K562 (cell line): ENCODE results near the gene TMEM187. TPM values are rescaled to one million over a fixed set of nuclear protein-coding genes. Genes with fewer than 3 reads are reported as not detected.
A peak's percentile ranks its signal among the peaks of the same experiment; 100 is the strongest.

ENCODE experiments used
- ATAC-seq: fragments of 200-7000 bp; cut with Tn5 transposase; 3 replicates; pipeline ENCODE4 v1.9.1; 2020; ENCODE audit warnings: moderate library complexity
- BruUV-seq: library from RNA; stranded (reverse); fragments of 400-500 nt; replicated peaks from 2 replicates; lab custom pipeline; 2021; lab: Mats Ljungman, UMichigan
- CTCF ChIA-PET: fragments of 300-600 bp; formaldehyde crosslinking; extraction: SDS; loops from one replicate; lab custom pipeline; 2021; ENCODE audit warnings: low intra/inter-chr PET ratio; lab: Yijun Ruan, JAX
- POLR2A ChIA-PET: fragments of 300-600, 350-650 bp; sonication (Branson Sonifier 250); formaldehyde crosslinking; extraction: SDS; loops from one replicate; lab custom pipeline; 2021; ENCODE audit warnings: antibody characterized with exemption, inconsistent platforms; lab: Yijun Ruan, JAX
- DNase-seq, 4 experiments: peaks; one replicate each; pipeline versions ENCODE4 v3.0.0 to v3.0.0-alpha.2; 2011 to 2018; ENCODE audit warnings: low spot score in 3 of 4, mixed read lengths in 3 of 4; ENCODE audit errors: extremely low read depth in 1 of 4
- FAIRE-seq: peaks from 2 replicates; lab custom pipeline; 2011; peaks lifted over from hg19 to GRCh38; lab: Jason Lieb, UNC
- H2AFZ ChIP-seq: 2 replicates; pipeline ENCODE4 v1.6.0; 2011; ENCODE audit warnings: low read depth, low read length, control low read depth, inconsistent platforms
- H3K27ac ChIP-seq: fragments of 200-600 bp; 3 replicates; pipeline ENCODE4 v1.8.0; 2011; ENCODE audit warnings: low read depth, mild to moderate bottlenecking, control low read depth, inconsistent platforms, low read length, moderate library complexity, mixed read lengths; ENCODE audit errors: extremely low read depth
- H3K27me3 ChIP-seq, 2 experiments: fragments of 300-600 bp in 1 of 2; 2 replicates in 1 of 2; 3 replicates in 1 of 2; pipeline versions ENCODE4 v1.6.0 to v1.8.0; 2011; ENCODE audit warnings: inconsistent platforms in 2 of 2, low read length in 2 of 2, mild to moderate bottlenecking in 1 of 2, mixed read lengths in 1 of 2, moderate library complexity in 1 of 2; ENCODE audit not compliant: control insufficient read depth in 2 of 2, insufficient read depth in 2 of 2
- H3K36me3 ChIP-seq: fragments of 300-600 bp; 3 replicates; pipeline ENCODE4 v1.8.0; 2011; ENCODE audit warnings: mild to moderate bottlenecking, low read length, inconsistent platforms; ENCODE audit not compliant: control insufficient read depth, insufficient read depth
- H3K4me1 ChIP-seq, 2 experiments: fragments of 200-600 bp in 1 of 2; replicated peaks in 1 of 2; 2 replicates in 1 of 2; 3 replicates in 1 of 2; pipeline versions ENCODE4 v1.5.1 to v1.8.0; 2011; ENCODE audit warnings: inconsistent platforms in 2 of 2, low read length in 2 of 2, mild to moderate bottlenecking in 1 of 2, mixed read lengths in 1 of 2, moderate library complexity in 1 of 2; ENCODE audit not compliant: control insufficient read depth in 2 of 2, insufficient read depth in 2 of 2
- H3K4me2 ChIP-seq: 2 replicates; pipeline ENCODE4 v1.6.1; 2011; ENCODE audit warnings: low read length, control low read depth, inconsistent platforms, mixed read lengths; ENCODE audit not compliant: insufficient read depth
- H3K4me3 ChIP-seq: fragments of 200-600 bp; sonication (generic), shearing (Covaris generic); 2 replicates; pipeline ENCODE4 v1.5.1; 2016; ENCODE audit warnings: control low read depth, inconsistent platforms
- H3K79me2 ChIP-seq: fragments of 200-600 bp; 3 replicates; pipeline ENCODE4 v1.8.0; 2011; ENCODE audit warnings: low read length, inconsistent platforms; ENCODE audit not compliant: control insufficient read depth, insufficient read depth
- H3K9ac ChIP-seq, 2 experiments: 2 replicates each; pipeline versions ENCODE4 v1.6.0 to v1.6.1; 2011; ENCODE audit warnings: low read depth in 2 of 2, low read length in 2 of 2, control low read depth in 1 of 2, inconsistent platforms in 1 of 2, mild to moderate bottlenecking in 1 of 2, mixed read lengths in 1 of 2; ENCODE audit not compliant: insufficient read depth in 1 of 2
- H3K9me1 ChIP-seq: one replicate; pipeline ENCODE4 v1.6.0; 2011; ENCODE audit warnings: inconsistent platforms, mild to moderate bottlenecking, low read length, moderate library complexity; ENCODE audit not compliant: control insufficient read depth, insufficient read depth
- H3K9me3 ChIP-seq: replicated peaks from 2 replicates; pipeline ENCODE4 v1.5.1; 2011; ENCODE audit warnings: low read depth, low read length, inconsistent platforms; ENCODE audit not compliant: control insufficient read depth, insufficient read depth
- H4K20me1 ChIP-seq: replicated peaks from 2 replicates; pipeline ENCODE4 v1.6.1; 2011; ENCODE audit warnings: low read length, inconsistent platforms, mixed read lengths; ENCODE audit not compliant: control insufficient read depth, insufficient read depth
- ARHGAP35 ChIP-seq: fragments of 450-650 bp; IDR thresholded peaks from 2 replicates; pipeline ENCODE4 v1.6.1; 2018; ENCODE audit not compliant: partially characterized antibody
- COPS2 ChIP-seq: fragments of 450-650 bp; conservative IDR thresholded peaks from 2 replicates; pipeline ENCODE4 v1.6.1; 2016; ENCODE audit warnings: mild to moderate bottlenecking, moderate library complexity
- DIDO1 ChIP-seq: fragments of 450-650 bp; IDR thresholded peaks from 2 replicates; pipeline ENCODE4 v1.6.1; 2016; ENCODE audit warnings: low read depth, missing biosample characterization, missing genetic modification characterization
- EHMT2 ChIP-seq: fragments of 450-650 bp; IDR thresholded peaks from 2 replicates; pipeline ENCODE4 v1.6.1; 2018; ENCODE audit warnings: antibody characterized with exemption
- FOXK1 ChIP-seq: sonication (generic); formaldehyde crosslinking; IDR thresholded peaks from 2 replicates; pipeline ENCODE4 v1.8.0; 2022; ENCODE audit warnings: missing genetic modification reagents, mild to moderate bottlenecking, borderline replicate concordance
- JUND ChIP-seq, 2 experiments: IDR thresholded peaks; 2 replicates in 1 of 2; 3 replicates in 1 of 2; pipeline ENCODE4 v1.6.1; 2011; ENCODE audit warnings: borderline replicate concordance in 2 of 2, low read depth in 2 of 2, low read length in 2 of 2, improper control_type of control experiment in 1 of 2, missing biosample characterization in 1 of 2, missing genetic modification characterization in 1 of 2, missing genetic modification reagents in 1 of 2
- NFIX ChIP-seq: fragments of 250-450 bp; sonication (Bioruptor Pico); IDR thresholded peaks from 2 replicates; pipeline ENCODE4 v1.4.0; 2020; ENCODE audit warnings: low read depth, mild to moderate bottlenecking, moderate library complexity
- NR1H2 ChIP-seq: sonication (generic); formaldehyde crosslinking; IDR thresholded peaks from 2 replicates; pipeline ENCODE4 v1.4.0; 2020; ENCODE audit warnings: mild to moderate bottlenecking, missing genetic modification reagents
- POLR2AphosphoS2 ChIP-seq: IDR thresholded peaks from 2 replicates; pipeline ENCODE4 v1.6.1; 2012; ENCODE audit warnings: low read length, improper control_type of control experiment
- RBM14 ChIP-seq: fragments of 200-400 bp; formaldehyde crosslinking; IDR thresholded peaks from 2 replicates; pipeline ENCODE4 v1.6.1; 2018; ENCODE audit warnings: low read depth, mild to moderate bottlenecking, low read length, moderate library complexity, borderline replicate concordance; ENCODE audit not compliant: insufficient read depth
- SLC30A9 ChIP-seq: fragments of 250-450 bp; sonication (Bioruptor Pico); IDR thresholded peaks from 2 replicates; pipeline ENCODE4 v1.8.0; 2022; ENCODE audit warnings: mild to moderate bottlenecking, moderate library complexity
- SMARCA5 ChIP-seq: fragments of 450-650 bp; IDR thresholded peaks from 2 replicates; pipeline ENCODE4 v1.6.1; 2016
- SNIP1 ChIP-seq: fragments of 450-650 bp; IDR thresholded peaks from 2 replicates; pipeline ENCODE4 v1.7.1; 2017; ENCODE audit warnings: low read depth, mild to moderate bottlenecking
- ZNF175 ChIP-seq: fragments of 200-800 bp; sonication (Bioruptor generic); IDR thresholded peaks from 2 replicates; pipeline ENCODE4 v1.6.1; 2016; ENCODE audit warnings: low read depth, mild to moderate bottlenecking, missing genetic modification characterization, missing compliant biosample characterization
- ZNF23 ChIP-seq: fragments of 250-450 bp; sonication (Bioruptor Pico); IDR thresholded peaks from 2 replicates; pipeline ENCODE4 v1.4.0; 2020; ENCODE audit warnings: mild to moderate bottlenecking
- ZNF311 ChIP-seq: fragments of 250-450 bp; sonication (Bioruptor Pico); IDR thresholded peaks from 2 replicates; pipeline ENCODE4 v1.4.0; 2020; ENCODE audit warnings: mild to moderate bottlenecking, moderate library complexity
- ZNF408 ChIP-seq: fragments of 250-450 bp; sonication (Bioruptor Pico); IDR thresholded peaks from 2 replicates; pipeline ENCODE4 v1.4.0; 2020; ENCODE audit warnings: low read depth, mild to moderate bottlenecking, moderate library complexity
- WGBS: fragments of 100-300 bp; shearing (Covaris generic); methylation state at CpG from one replicate; pipeline ENCODE4 v1.1.6; 2016; ENCODE audit warnings: low coverage, mixed read lengths; ENCODE audit not compliant: insufficient coverage; ENCODE audit errors: missing lambda C conversion rate; 5-methylcytosine and 5-hydroxymethylcytosine counted together
- in situ Hi-C: fragments of 300-500 bp; cut with MboI; formaldehyde crosslinking; loops from 4 replicates; pipeline ENCODE4 v1.15.0; 2018; ENCODE audit warnings: inconsistent platforms, mixed read lengths
- intact Hi-C: fragments of 100-400 bp; cut with micrococcal nuclease; formaldehyde crosslinking; loops from 2 replicates; pipeline ENCODE4 v1.14.2; 2022
- polyA plus RNA-seq, 8 experiments: library from polyadenylated mRNA; depleted of rRNA in 4 of 8; stranded (reverse) in 5 of 8; unstranded in 3 of 8; fragments of >200 nt; fragmentation: Nextera tagmentation in 2 of 8; fragmentation: Illumina TruSeq in 1 of 8; extraction: Ambion mirVana in 2 of 8; extraction: Trizol in 1 of 8; gene quantifications; 2 replicates each; pipeline versions ENCODE4 v1.2.1 to v1.2.3, GENCODE V29; 2011 to 2014; ENCODE audit warnings: inconsistent platforms in 1 of 8, missing spikeins in 1 of 8
- total RNA-seq, 7 experiments: library from RNA; depleted of rRNA in 6 of 7; stranded (reverse); fragments of >200 nt in 6 of 7; fragmentation: Illumina TruSeq in 2 of 7; extraction: Trizol in 2 of 7; gene quantifications; 2 replicates each; pipeline versions ENCODE4 v1.2.1 to v1.2.3, GENCODE V29; 2011 to 2021; ENCODE audit warnings: low replicate concordance in 1 of 7
- TF ChIP-seq, protein P1 (sequence below), 3 experiments: IDR thresholded peaks in 2 of 3; conservative IDR thresholded peaks in 1 of 3; 2 replicates each; pipeline ENCODE4 v1.5.1; 2011 to 2012; ENCODE audit warnings: low read length in 3 of 3, mild to moderate bottlenecking in 3 of 3, control low read depth in 2 of 3, improper control_type of control experiment in 1 of 3, inconsistent platforms in 1 of 3, low read depth in 1 of 3, mixed read lengths in 1 of 3, moderate library complexity in 1 of 3; ENCODE audit not compliant: insufficient read depth in 2 of 3

The TMEM187 gene
- total and polyA plus RNA-seq, 9 of the 15 experiments (the other 6 are each of a cell fraction or from before 2014, with no cell fraction given) = 0.13 to 6.4 (median 1.6) TPM

DNA sequence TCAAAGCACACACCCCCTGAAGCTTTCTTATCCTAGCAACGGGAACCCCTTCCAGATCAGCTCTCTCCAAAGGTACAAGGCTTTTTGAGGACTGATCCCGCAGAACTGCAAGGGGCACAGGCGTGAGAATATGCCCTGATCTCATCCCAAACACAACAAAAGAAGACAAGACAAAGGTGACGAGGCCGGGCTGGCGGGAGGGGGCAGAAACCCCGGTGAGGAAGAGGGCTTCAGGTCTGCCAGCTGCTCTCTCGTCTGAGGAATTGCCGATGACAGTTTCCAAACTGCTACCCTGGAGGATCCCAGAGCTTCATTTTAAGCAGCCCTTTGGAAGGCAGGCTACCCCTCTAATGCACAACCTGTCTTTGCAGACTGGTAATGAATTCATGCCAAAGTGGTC is 4.3 kb upstream of the TMEM187 start:
- Histone ChIP-seq H3K27me3 (no peaks in the 10 kb centered on the region), H3K79me2 (peaks cover 87% of the 10 kb centered on the region), H3K9ac (peak overlapping the region; percentile 77 to 96), H4K20me1 (peaks cover 53% of the 10 kb centered on the region), H3K9me1 (peaks cover 5% of the 10 kb centered on the region), H3K9me3 (no peaks in the 10 kb centered on the region), H3K27ac (peak overlapping the region; percentile 74; the same call in 2 of the 3 replicates), H3K4me3 (peak overlapping the region; percentile 84; the same call in 1 of the 2 replicates), H3K4me2 (peak overlapping the region; percentile 86), H2AFZ (no peak overlapping the region), H3K4me1 (peaks cover 28 to 61% of the 10 kb centered on the region in 2 experiments), H3K36me3 (peaks cover 63% of the 10 kb centered on the region; the same call in 2 of the 3 replicates)
- intact Hi-C loops = no loop called here
- DNase-seq (no peak), ATAC-seq (no peak), FAIRE-seq (no peak)
- BruUV-seq = no TSS peak
- 53% methylated on average over 8 of the region's 9 CpGs for WGBS
- TF ChIP-seq SNIP1 (no peak), NR1H2 (CRISPR knock-in tag) (no peak), SLC30A9 (CRISPR knock-in tag) (no peak), ZNF311 (CRISPR knock-in tag) (no peak), NFIX (CRISPR knock-in tag) (no peak), ZNF175 (no peak), ZNF408 (CRISPR knock-in tag) (no peak), DIDO1 (tag) (no peak), JUND (IDR thresholded peaks at IDR 0.05; ENCODE audit: borderline replicate concordance, low read depth, low read length) (no peak), JUND (tag; IDR thresholded peaks at IDR 0.05; ENCODE audit: borderline replicate concordance, low read depth, low read length) (no peak), ARHGAP35 (no peak), RBM14 (no peak), FOXK1 (no peak), POLR2AphosphoS2 (no peak), COPS2 (no peak), SMARCA5 (no peak), ZNF23 (no peak), EHMT2 (no peak)
- TF ChIP-seq, protein P1, sequence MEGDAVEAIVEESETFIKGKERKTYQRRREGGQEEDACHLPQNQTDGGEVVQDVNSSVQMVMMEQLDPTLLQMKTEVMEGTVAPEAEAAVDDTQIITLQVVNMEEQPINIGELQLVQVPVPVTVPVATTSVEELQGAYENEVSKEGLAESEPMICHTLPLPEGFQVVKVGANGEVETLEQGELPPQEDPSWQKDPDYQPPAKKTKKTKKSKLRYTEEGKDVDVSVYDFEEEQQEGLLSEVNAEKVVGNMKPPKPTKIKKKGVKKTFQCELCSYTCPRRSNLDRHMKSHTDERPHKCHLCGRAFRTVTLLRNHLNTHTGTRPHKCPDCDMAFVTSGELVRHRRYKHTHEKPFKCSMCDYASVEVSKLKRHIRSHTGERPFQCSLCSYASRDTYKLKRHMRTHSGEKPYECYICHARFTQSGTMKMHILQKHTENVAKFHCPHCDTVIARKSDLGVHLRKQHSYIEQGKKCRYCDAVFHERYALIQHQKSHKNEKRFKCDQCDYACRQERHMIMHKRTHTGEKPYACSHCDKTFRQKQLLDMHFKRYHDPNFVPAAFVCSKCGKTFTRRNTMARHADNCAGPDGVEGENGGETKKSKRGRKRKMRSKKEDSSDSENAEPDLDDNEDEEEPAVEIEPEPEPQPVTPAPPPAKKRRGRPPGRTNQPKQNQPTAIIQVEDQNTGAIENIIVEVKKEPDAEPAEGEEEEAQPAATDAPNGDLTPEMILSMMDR (IDR thresholded peaks at IDR 0.05 in 2 of 3, conservative IDR thresholded peaks at IDR 0.05 in 1 of 3; ENCODE audit: insufficient read depth in 2 of 3, low read depth in 1 of 3, low read length in 3 of 3) = no peak
- CTCF ChIA-PET = no interaction called here
- POLR2A ChIA-PET = interaction anchor here (0.7 to 3.1 kb wide), 7 partner anchors 10 to 403 kb away, joined by 3 to 24 read pairs (median 3); no protein-coding TSS in a partner anchor
- in situ Hi-C loops = no loop called here
